ENCODE results near the gene NR1H4. TPM values are rescaled to one million over a fixed set of nuclear protein-coding genes. Genes with fewer than 3 reads are reported as not detected.

NR1H4 gene
- total and polyA plus RNA-seq, 2 of the 13 experiments (the other 11 are each of a cell fraction or from before 2014, with no cell fraction given) = 27.3 to 114 TPM

DNA sequence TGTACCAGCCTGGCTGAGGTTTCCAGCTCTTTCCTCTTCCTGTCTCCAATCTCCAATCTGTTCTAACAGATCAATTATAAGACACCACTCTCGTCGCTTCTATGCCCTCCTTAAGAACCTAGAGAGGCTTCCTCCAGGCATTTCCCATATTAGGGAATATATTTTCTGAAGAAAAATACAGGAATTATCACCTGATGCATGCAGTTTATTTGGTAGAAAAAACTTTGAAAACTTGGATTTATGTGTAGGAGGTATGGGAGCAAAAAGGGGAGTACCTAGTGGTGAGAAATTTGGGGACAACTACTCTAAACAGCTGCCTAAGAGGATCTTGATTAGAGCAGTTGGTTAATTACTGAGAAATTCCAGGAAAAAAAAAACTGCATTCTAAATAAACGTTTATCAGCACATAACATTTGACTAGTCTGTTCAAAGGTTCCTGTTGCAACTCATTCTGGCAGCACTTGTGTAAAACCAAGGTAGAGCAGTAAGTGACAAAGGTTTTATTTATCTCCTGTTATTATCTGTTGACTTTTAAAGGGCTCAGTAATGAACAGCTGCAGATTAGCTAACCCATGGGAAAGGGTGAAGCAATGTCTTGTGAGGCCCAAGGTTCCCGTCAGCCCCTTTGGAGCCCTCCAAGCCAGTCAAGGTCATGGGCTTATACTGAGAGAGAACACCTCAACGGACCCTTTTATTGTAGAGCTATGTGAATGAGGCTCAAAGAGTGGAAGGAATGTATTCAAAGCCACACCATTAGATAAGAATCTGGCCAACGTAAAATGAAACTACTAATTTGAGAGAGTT lies 36.4 kb upstream of the NR1H4 start (continued):
- TF ChIP-seq HNRNPL (IDR thresholded peaks at IDR 0.05; ENCODE audit: low read depth, low read length) (no peak), IKZF4 (CRISPR knock-in tag; IDR thresholded peaks at IDR 0.05; ENCODE audit: borderline replicate concordance, low read depth, not compliant biosample characterization) (no peak), IRX3 (CRISPR knock-in tag; IDR thresholded peaks at IDR 0.05; ENCODE audit: borderline replicate concordance, low read depth) (no peak), JARID2 (CRISPR knock-in tag; IDR thresholded peaks at IDR 0.05; ENCODE audit: insufficient replicate concordance) (no peak), XRCC5 (optimal IDR thresholded peaks at IDR 0.05; ENCODE audit: low read length) (peak; percentile 58), TBX3 (IDR thresholded peaks at IDR 0.05; ENCODE audit: borderline replicate concordance) (peak; percentile 90), ZFP37 (CRISPR knock-in tag; IDR thresholded peaks at IDR 0.05; ENCODE audit: borderline replicate concordance) (0 out of 2 replicates have a peak, but pooled peaks have one; percentile 46), ZNF207 (IDR thresholded peaks at IDR 0.05; ENCODE audit: borderline replicate concordance) (no peak), ZNF558 (CRISPR knock-in tag; IDR thresholded peaks at IDR 0.05; ENCODE audit: borderline replicate concordance) (no peak), ZNF33A (CRISPR knock-in tag; IDR thresholded peaks at IDR 0.05; ENCODE audit: borderline replicate concordance) (no peak), CBX1 (IDR thresholded peaks at IDR 0.05; ENCODE audit: low read depth) (no peak), SAP130 (CRISPR knock-in tag; IDR thresholded peaks at IDR 0.05; ENCODE audit: low read depth) (peak; percentile 87), ZFP62 (CRISPR knock-in tag; IDR thresholded peaks at IDR 0.05) (no peak), ELF3 (CRISPR knock-in tag; IDR thresholded peaks at IDR 0.05) (peak; percentile 82), ZBTB1 (CRISPR knock-in tag; IDR thresholded peaks at IDR 0.05; ENCODE audit: borderline replicate concordance) (no peak), CHD4 (IDR thresholded peaks at IDR 0.05; ENCODE audit: borderline replicate concordance, low read length) (peak; percentile 96), ZNF7 (CRISPR knock-in tag; IDR thresholded peaks at IDR 0.05) (no peak)
- TF ChIP-seq, protein P1, sequence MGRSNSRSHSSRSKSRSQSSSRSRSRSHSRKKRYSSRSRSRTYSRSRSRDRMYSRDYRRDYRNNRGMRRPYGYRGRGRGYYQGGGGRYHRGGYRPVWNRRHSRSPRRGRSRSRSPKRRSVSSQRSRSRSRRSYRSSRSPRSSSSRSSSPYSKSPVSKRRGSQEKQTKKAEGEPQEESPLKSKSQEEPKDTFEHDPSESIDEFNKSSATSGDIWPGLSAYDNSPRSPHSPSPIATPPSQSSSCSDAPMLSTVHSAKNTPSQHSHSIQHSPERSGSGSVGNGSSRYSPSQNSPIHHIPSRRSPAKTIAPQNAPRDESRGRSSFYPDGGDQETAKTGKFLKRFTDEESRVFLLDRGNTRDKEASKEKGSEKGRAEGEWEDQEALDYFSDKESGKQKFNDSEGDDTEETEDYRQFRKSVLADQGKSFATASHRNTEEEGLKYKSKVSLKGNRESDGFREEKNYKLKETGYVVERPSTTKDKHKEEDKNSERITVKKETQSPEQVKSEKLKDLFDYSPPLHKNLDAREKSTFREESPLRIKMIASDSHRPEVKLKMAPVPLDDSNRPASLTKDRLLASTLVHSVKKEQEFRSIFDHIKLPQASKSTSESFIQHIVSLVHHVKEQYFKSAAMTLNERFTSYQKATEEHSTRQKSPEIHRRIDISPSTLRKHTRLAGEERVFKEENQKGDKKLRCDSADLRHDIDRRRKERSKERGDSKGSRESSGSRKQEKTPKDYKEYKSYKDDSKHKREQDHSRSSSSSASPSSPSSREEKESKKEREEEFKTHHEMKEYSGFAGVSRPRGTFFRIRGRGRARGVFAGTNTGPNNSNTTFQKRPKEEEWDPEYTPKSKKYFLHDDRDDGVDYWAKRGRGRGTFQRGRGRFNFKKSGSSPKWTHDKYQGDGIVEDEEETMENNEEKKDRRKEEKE (IDR thresholded peaks at IDR 0.05) = no peak
- TF ChIP-seq, protein P2, sequence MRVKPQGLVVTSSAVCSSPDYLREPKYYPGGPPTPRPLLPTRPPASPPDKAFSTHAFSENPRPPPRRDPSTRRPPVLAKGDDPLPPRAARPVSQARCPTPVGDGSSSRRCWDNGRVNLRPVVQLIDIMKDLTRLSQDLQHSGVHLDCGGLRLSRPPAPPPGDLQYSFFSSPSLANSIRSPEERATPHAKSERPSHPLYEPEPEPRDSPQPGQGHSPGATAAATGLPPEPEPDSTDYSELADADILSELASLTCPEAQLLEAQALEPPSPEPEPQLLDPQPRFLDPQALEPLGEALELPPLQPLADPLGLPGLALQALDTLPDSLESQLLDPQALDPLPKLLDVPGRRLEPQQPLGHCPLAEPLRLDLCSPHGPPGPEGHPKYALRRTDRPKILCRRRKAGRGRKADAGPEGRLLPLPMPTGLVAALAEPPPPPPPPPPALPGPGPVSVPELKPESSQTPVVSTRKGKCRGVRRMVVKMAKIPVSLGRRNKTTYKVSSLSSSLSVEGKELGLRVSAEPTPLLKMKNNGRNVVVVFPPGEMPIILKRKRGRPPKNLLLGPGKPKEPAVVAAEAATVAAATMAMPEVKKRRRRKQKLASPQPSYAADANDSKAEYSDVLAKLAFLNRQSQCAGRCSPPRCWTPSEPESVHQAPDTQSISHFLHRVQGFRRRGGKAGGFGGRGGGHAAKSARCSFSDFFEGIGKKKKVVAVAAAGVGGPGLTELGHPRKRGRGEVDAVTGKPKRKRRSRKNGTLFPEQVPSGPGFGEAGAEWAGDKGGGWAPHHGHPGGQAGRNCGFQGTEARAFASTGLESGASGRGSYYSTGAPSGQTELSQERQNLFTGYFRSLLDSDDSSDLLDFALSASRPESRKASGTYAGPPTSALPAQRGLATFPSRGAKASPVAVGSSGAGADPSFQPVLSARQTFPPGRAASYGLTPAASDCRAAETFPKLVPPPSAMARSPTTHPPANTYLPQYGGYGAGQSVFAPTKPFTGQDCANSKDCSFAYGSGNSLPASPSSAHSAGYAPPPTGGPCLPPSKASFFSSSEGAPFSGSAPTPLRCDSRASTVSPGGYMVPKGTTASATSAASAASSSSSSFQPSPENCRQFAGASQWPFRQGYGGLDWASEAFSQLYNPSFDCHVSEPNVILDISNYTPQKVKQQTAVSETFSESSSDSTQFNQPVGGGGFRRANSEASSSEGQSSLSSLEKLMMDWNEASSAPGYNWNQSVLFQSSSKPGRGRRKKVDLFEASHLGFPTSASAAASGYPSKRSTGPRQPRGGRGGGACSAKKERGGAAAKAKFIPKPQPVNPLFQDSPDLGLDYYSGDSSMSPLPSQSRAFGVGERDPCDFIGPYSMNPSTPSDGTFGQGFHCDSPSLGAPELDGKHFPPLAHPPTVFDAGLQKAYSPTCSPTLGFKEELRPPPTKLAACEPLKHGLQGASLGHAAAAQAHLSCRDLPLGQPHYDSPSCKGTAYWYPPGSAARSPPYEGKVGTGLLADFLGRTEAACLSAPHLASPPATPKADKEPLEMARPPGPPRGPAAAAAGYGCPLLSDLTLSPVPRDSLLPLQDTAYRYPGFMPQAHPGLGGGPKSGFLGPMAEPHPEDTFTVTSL (CRISPR knock-in tag; IDR thresholded peaks at IDR 0.05; ENCODE audit: borderline replicate concordance) = peak; percentile 95; the same call in 1 of the 2 replicates
- TF ChIP-seq, protein P3, sequence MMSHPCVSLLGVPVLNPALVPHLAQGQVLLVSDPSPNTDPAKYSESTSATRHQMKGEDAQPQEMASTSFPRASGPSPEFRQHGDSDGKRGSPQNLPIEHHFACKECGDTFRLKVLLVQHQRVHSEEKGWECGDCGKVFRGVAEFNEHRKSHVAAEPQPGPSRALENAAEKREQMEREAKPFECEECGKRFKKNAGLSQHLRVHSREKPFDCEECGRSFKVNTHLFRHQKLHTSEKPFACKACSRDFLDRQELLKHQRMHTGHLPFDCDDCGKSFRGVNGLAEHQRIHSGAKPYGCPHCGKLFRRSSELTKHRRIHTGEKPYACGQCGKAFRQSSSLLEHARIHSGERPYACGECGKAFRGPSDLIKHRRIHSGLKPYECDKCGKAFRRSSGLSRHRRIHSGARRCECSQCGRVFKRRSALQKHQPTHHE (CRISPR knock-in tag; IDR thresholded peaks at IDR 0.05; ENCODE audit: borderline replicate concordance) = no peak
